IPS-18c (cell line): ENCODE results near the gene NFKB1.
"Not testable (repeated sequence)": the region's sequence is repeated elsewhere in the genome, so short reads cannot be mapped to it uniquely, and the experiment has no call there.

Experiments used
- H3K4me3 ChIP-seq: 2 replicates; pipeline ENCODE4 v1.7.0; 2013; ENCODE audit warnings: low read depth, mild to moderate bottlenecking, low read length, moderate library complexity; ENCODE audit not compliant: insufficient read depth
- H3K9me3 ChIP-seq: one replicate; pipeline ENCODE4 v1.6.1; 2013; ENCODE audit warnings: mild to moderate bottlenecking, low read length, moderate library complexity; ENCODE audit not compliant: control insufficient read depth, insufficient read depth

NFKB1 gene

DNA sequence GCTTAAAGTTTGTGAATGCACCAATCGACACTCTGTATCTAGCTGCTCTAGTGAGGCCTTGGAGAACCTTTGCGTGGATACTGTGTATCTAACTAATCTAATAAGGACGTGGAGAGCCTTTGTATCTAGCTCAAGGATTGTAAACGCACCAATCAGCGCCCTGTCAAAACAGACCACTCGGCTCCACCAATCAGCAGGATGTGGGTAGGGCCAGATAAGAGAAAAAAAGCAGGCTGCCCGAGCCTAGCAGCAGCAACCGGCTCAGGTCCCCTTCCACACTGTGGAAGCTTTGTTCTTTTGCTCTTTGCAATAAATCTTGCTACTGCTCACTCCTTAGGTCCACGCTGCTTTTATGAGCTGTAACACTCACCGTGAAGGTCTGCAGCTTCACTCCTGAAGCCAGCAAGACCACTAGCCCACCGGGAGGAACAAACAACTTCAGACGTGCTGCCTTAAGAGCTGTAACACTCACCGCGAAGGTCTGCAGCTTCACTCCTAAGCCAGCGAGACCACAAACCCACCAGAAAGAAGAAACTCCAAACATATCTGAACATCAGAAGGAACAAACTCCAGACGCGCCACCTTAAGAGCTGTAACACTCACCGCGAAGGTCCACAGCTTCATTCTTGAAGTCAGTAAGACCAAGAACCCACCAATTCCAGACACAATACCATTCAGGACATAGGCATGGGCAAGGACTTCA lies 17.0 kb upstream of the NFKB1 start:
- not testable (repeated sequence) for H3K9me3 ChIP-seq, H3K4me3 ChIP-seq

DNA sequence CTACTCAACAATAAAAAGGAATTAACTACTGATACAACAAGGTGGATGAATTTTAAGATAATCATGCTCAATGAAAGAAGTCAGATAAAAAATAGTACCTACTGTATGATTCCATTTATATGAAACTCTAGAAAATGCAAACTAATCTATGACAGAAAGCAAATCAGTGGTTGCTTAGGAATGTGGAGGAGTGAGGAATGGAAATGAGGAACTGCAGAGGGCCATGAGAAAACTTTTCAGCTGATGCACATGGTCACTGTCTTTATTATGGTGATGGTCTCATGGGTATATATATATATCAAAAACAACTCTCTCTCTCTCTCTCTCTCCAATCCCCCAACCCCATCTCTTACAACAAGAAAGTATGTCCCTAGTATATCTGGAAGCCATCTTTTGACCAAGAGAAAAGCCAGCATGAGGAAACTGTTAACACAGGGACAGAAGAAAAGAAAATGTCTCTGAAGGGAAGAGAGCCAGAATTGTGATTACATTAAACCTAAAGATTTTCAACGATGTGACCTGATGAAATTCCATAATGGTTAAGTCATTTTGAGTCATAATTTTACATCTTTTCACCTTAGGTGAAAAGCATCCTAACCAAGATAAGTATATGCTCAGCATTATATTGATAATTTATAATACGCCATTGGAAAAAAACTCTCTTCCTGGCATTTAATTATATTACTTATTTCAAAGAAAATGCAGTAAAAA lies 8.5 kb upstream of the NFKB1 start:
- H3K4me3 ChIP-seq, result no peak overlapping the region
- H3K9me3 ChIP-seq, result no peaks in the 10 kb centered on the region

DNA sequence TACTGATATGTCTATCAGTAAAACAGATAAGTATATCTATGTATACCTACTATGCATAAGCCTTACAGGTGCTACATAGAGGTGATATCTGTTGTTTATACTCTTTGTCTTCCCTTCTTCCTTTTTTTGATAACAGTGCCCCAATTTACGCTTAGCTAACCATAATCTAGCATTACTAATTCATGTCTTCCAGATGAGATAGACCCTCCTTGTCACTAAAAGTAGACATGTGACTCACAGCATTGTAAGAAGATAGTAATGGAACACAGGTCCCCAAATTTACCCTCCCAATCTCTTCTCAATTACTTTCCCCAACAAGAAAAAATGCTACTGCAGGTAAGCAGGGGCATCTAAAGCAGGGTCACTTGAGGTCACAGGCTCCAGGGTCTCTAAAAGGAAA lies 7.9 kb upstream of the NFKB1 start:
- no peaks in the 10 kb centered on the region for H3K9me3 ChIP-seq
- no peak overlapping the region for H3K4me3 ChIP-seq

DNA sequence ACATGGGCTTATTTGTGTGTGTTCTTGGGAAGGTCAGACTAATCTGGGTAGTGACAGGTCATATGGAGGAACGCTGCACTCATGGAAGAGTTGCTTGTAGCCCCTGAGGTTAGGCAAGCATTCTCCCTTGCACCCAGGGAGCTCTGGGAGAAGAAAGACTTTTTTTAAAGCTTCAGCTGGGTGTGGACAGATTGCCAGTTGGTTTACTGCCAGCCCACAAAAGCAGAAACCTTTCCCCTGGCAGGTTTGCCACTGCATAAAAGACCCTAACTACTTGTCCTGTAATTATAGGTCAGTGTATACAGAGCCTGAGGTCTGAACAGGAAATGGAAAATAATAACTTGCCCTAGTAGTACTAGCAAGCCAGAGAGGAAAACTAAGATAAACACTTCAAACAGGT lies 7.4 kb upstream of the NFKB1 start:
- Histone ChIP-seq H3K4me3 (no peak overlapping the region), H3K9me3 (no peaks in the 10 kb centered on the region)

DNA sequence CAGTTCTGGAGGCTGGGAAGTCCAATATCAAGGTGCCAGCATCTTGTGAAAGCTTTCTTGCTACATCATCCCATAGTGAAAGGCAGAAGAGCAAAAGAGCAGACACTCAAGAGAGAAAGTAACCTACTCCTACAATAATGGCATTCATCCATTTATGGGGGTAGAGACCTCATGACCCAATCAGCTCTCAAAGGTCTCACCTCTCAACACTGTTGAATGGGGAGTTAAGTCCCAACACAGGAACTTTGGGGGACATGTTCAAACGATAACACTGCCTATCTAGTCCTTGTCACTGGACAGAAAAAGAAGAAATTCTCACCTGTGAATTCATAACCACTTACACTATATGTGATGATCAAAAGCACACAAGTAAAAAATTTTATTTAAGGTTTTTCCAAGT lies 6.6 kb upstream of the NFKB1 start:
- no peak overlapping the region for H3K4me3 ChIP-seq
- H3K9me3 ChIP-seq, result no peaks in the 10 kb centered on the region

DNA sequence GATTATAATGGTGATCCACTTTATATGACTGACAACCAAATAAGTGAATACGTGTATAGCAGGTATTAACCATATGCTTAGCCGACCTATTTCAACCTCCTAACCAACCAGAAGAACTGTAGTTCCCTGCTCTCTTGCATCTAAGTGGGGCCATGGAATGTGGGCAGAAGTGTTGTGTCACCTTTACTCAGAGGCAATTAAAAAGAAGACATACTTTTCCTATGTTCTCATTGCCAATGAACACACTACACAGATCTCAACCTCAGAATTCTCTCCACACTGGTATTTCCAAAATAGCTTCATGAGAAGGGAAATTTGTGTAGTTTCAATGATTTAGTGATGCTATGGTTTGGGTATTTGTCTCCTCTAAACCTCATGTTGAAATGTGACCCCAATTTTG lies 3.2 kb upstream of the NFKB1 start:
- no peak overlapping the region for H3K4me3 ChIP-seq
- no peaks in the 10 kb centered on the region for H3K9me3 ChIP-seq

DNA sequence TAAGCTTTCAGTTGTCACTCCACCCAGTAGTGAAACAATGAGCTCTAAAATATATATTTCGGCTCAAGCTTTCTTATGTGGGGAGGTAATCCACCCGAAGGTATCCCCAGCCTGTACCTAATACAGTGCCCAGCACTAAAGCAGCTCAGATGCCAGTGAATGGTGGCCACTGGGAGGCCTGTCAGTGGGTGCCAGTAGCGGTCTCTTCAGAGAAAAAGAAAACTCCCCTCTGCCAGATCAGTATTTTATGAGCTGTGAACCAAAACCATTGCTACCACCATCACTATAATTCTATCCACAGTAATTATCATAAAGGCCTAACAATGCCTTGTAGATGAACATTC lies 835 bp upstream of the NFKB1 start:
- peak overlapping the region; percentile 57 for H3K4me3 ChIP-seq
- no peaks in the 10 kb centered on the region for H3K9me3 ChIP-seq

DNA sequence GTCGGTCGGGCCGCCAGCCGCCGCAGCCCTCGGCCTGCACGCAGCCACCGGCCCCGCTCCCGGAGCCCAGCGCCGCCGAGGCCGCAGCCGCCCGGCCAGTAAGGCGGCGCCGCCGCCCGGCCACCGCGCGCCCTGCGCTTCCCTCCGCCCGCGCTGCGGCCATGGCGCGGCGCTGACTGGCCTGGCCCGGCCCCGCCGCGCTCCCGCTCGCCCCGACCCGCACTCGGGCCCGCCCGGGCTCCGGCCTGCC lies 213 bp downstream of the NFKB1 start:
- Histone ChIP-seq H3K9me3 (no peaks in the 10 kb centered on the region), H3K4me3 (peak overlapping the region; percentile 76)

DNA sequence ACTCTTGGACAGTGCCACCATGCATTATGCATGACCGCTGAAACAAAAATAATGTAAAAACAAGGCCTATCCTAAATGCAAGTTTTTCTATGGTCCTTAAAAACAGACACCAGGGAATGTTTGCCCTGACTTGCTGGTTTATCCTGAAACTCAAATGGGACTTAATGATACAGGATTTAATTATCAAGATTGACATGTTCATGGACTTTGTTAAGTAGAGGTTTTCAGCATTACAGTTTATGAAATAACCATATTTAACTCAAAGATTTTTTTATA lies 1.3 kb downstream of the NFKB1 start:
- Histone ChIP-seq H3K9me3 (no peaks in the 10 kb centered on the region), H3K4me3 (peak overlapping the region; percentile 76; the same call in 1 of the 2 replicates)

DNA sequence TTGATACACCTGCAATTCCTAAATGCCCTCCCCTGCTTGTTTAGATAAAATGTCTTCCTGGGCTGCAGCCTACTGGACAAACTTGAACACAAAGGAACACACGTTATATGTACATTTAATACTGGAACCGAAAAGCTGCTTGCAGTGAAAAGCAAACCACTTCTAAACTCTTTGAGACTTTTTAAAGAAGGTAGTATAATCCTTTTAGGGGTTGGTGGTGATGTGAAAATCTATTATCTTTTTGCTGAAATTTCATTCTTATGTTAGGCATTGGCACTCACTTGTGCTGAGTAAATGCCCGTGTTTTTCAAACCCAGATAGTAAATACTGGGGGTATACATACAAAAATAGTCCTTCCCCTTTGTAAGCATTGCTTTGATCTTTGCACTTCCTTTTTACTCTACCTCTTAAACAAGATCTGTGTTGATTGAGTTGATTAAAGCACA lies 2.2 kb downstream of the NFKB1 start:
- H3K9me3 ChIP-seq, result no peaks in the 10 kb centered on the region
- no peak overlapping the region for H3K4me3 ChIP-seq

DNA sequence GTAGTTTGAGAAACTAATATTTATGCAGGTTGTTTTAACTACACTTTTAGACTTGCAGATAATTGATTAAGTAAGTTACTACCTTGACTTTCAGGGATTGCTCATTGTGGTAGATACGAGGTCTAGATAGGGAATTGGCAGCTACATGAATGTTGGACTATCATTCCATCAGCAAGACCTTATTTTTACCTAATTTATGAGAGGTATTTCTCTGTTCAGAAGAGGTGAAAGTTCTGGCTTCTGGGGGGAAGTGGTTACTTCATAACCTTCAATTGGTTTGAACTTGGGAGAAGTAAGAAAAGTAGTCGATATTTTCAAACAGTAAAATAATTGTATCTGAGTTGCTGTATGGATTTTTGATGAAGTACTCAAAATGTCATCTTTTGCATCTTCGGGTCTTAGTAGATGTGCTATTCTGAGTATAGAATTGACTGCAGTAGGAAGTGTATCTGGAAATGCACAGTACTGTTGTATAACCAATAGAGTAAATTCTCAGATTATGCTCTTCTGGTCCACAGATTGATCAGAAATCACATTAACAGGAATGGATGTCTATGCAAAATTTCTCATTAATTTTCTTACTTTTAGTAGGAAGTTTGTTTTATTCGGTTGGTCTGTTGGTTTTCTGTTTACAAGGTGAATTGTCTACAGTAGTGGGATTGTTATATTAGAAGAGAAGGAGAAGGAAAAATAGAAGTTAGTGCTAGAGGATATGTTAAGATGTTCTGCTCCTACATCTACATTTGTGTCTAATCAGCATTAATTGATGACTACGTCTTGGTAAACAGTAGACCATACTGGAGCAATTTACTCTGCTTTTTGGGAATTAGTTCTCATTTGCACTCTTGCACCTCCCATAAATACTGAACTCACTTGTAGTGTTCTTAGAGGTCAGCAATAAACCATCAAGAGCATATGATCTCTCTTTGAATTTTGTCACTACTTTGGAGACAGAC lies 3.0 kb downstream of the NFKB1 start:
- H3K4me3 ChIP-seq, result no peak overlapping the region
- no peaks in the 10 kb centered on the region for H3K9me3 ChIP-seq

DNA sequence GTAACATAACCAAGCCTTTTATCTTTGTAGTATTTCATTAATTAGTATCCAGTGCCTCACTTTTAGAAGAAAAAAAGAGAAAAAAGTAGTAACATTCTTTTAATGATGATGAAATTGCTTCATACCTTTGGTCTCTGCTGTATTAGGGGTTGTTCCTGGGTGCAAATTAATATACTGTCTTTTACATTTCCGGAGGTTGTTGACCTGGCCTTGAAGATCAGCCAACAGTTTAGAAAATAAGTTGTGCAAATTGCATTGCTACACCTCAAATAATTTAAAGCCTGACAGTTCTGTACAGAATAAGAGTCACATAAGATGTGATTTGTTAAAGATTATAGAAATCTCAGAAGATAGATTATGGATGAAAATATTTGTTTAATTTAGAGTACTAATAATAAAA lies 3.8 kb downstream of the NFKB1 start:
- Histone ChIP-seq H3K9me3 (no peaks in the 10 kb centered on the region), H3K4me3 (no peak overlapping the region)

DNA sequence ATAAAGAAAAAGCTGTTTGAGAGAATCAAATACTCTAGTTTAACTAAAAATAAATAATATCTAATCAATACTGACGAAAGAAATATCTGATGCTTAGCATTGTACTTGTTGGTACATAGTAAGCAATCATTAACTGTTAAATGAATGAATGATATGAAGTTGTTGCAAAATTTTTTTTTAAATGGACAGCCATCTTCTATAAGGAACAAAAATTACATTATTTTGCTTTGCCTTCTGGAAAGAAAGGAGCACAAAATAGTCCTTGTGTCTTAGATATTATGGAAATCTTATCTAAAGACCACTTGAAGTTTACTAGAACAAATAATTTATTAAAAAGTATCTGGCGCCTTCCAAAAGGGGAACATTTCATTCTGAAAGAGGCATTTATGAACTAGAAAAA lies 4.5 kb downstream of the NFKB1 start:
- Histone ChIP-seq H3K4me3 (no peak overlapping the region), H3K9me3 (no peaks in the 10 kb centered on the region)

DNA sequence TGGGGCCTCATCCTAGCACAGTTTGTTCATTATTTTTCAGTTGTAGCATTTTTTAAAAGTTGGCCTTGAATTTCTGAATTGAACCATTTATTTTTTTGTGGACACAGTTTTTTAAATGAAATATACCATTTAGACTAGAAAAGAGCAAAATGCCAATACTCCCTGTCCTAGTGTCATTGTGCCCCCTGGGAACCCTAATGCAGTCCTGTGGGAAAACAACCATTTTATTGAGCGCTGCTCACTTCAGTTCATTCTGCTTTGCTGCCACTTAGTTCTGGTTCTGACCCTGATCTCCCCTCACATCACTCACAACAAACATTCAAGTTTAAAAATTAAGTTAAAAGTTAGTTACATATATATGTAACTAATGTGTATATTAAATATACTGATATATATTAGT lies 5.4 kb downstream of the NFKB1 start:
- Histone ChIP-seq H3K4me3 (no peak overlapping the region), H3K9me3 (no peaks in the 10 kb centered on the region)

DNA sequence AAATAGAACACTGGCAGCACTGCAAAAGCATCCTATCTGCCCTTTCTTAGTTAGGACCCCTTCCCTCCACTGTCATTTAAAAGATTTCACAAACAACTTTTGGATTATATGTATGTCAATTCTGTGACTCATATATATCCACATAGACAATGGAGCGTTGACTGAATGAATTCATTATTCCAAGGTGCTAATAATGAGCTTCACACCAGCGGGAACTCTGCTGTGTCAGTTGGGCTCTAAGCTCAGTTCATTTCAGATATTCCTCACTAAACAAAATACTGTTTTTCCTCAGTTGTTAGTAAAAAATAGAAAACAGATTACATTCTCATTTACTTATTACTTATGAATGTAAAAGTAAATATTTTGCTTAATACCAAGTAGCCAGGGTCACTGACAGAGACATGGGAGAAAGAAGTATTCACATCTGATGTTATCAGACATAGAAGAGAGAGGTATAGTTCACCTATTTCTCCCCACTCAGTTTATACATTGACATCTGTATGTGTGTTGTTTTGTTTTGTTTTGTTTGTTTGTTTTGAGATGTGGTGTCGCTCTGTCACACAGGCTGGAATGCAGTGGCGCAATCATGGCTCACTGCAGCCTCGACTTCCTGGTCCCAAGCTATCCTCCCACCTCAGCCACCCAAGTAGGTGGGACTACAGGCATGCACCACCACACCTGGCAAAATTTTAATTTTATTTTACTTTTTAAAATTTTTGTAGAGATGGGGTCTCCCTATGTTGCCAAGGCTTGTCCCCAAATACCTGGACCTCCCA lies 10.9 kb downstream of the NFKB1 start:
- no peaks in the 10 kb centered on the region for H3K9me3 ChIP-seq
- no peak overlapping the region for H3K4me3 ChIP-seq

DNA sequence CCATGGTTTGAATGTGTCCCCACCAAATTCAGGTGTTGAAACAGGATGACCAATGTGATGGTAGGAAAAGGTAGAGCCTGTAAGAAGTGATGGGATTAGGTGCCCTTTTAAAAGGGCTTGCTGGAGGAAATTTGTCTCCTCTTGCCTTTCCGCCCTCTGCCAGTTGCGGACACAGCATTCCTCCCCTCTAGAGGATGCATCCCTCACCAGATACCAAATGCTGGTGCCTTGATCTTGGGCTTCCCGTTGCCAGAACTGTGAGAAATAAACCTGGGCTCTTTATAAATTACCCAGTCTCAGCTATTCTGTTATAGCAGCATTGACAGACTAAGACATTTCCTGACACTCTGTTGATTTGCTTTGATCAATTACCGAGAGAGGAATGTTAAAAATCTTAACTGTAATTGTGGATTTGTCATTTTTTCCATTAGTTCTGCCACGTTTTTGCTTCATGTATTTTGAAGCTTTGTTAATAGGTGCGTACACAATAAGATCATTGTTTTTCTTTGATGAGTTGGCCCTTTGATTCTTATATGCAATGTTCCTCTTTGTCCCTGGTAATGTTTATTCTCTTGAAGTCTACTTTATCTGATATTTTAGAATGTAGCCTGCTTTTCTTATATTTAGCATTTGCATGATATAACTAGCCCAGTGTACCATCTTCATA lies 13.3 kb downstream of the NFKB1 start:
- Histone ChIP-seq H3K9me3 (no peaks in the 10 kb centered on the region), H3K4me3 (no peak overlapping the region)

DNA sequence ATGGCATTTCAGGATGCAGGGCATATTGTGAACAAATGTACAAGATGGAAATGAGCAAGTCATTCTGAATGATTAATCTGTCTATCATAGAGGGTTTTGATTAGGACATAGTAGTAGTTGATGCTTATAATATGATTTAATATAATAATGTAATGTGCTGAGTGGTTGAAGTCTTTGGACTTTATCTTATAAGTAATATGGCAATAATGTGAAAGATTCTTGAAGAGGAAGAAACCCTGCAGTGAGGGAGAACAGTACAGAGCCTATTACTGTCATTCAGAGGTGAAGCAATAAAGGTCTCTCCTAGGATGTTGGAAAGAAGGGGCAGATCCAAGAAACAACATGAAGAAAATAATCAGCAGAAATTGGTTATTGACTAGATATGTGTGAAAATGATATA lies 16.6 kb downstream of the NFKB1 start:
- Histone ChIP-seq H3K9me3 (no peaks in the 10 kb centered on the region), H3K4me3 (no peak overlapping the region)
